SK-N-SH (cell line): ENCODE measurements around the gene CALML6. TPM values are rescaled to one million over a fixed set of nuclear protein-coding genes. Genes with fewer than 3 reads are reported as not detected.

Experiments used
- CTCF ChIA-PET: fragments of 300-600, 350-600 bp; formaldehyde crosslinking; extraction: SDS; loops from one replicate; lab custom pipeline; 2021; lab: Yijun Ruan, JAX
- POLR2A ChIA-PET: fragments of 350-600 bp; sonication (Branson Sonifier 250); formaldehyde crosslinking; extraction: SDS; loops from one replicate; lab custom pipeline; 2020; ENCODE audit warnings: antibody characterized with exemption, inconsistent platforms; lab: Yijun Ruan, JAX
- DNase-seq: peaks from one replicate; pipeline ENCODE4 v3.0.0; 2012
- H2AFZ ChIP-seq: fragments of 200-600 bp; sonication (generic); 2 replicates; pipeline ENCODE4 v1.8.1; 2016; ENCODE audit warnings: antibody characterized with exemption, mild to moderate bottlenecking, low read depth
- H3F3A ChIP-seq: fragments of 200-600 bp; sonication (generic); replicated peaks from 2 replicates; pipeline ENCODE3; 2016; ENCODE audit warnings: antibody characterized with exemption, mild to moderate bottlenecking; ENCODE audit not compliant: insufficient read depth
- H3K27ac ChIP-seq, 2 experiments: fragments of 200-500 bp in 1 of 2; fragments of 200-600 bp in 1 of 2; sonication (Bioruptor generic) in 1 of 2; sonication (generic), shearing (Covaris generic) in 1 of 2; 2 replicates each; pipeline versions ENCODE4 v1.5.1 to v1.6.1; 2014 to 2016; ENCODE audit warnings: low read depth in 2 of 2, inconsistent platforms in 1 of 2, low read length in 1 of 2, mild to moderate bottlenecking in 1 of 2, mixed read lengths in 1 of 2
- H3K27me3 ChIP-seq: fragments of 200-600 bp; sonication (generic), shearing (Covaris generic); 2 replicates; pipeline ENCODE4 v1.6.1; 2016; ENCODE audit warnings: mixed run types; ENCODE audit not compliant: insufficient read depth
- H3K36me3 ChIP-seq, 2 experiments: fragments of 200-500 bp in 1 of 2; fragments of 200-600 bp in 1 of 2; sonication (Bioruptor generic) in 1 of 2; sonication (generic) in 1 of 2; replicated peaks in 1 of 2; 2 replicates each; pipeline versions ENCODE3 to v1.5.1; 2014 to 2016; ENCODE audit warnings: low read length in 1 of 2, mild to moderate bottlenecking in 1 of 2; ENCODE audit not compliant: insufficient read depth in 2 of 2, control insufficient read depth in 1 of 2
- H3K4me1 ChIP-seq, 2 experiments: fragments of 200-500 bp in 1 of 2; fragments of 200-600 bp in 1 of 2; sonication (Bioruptor generic) in 1 of 2; sonication (generic), shearing (Covaris generic) in 1 of 2; 2 replicates each; pipeline versions ENCODE4 v1.5.1 to v1.6.1; 2014 to 2016; ENCODE audit warnings: low read depth in 1 of 2, low read length in 1 of 2, mixed run types in 1 of 2; ENCODE audit not compliant: insufficient read depth in 2 of 2, control insufficient read depth in 1 of 2
- H3K4me2 ChIP-seq: fragments of 200-600 bp; sonication (generic), shearing (Covaris generic); 2 replicates; pipeline ENCODE4 v1.6.1; 2017; ENCODE audit warnings: mixed run types
- H3K4me3 ChIP-seq, 2 experiments: fragments of 200-500 bp in 1 of 2; fragments of 200-600 bp in 1 of 2; sonication (Bioruptor generic) in 1 of 2; sonication (generic), shearing (Covaris generic) in 1 of 2; 2 replicates each; pipeline versions ENCODE4 v1.5.1 to v1.8.1; 2014 to 2016; ENCODE audit warnings: low read depth in 2 of 2, inconsistent platforms in 1 of 2, low read length in 1 of 2, mild to moderate bottlenecking in 1 of 2, mixed read lengths in 1 of 2, moderate library complexity in 1 of 2
- H3K79me2 ChIP-seq: fragments of 200-600 bp; sonication (generic); 2 replicates; pipeline ENCODE4 v1.8.1; 2017; ENCODE audit warnings: mild to moderate bottlenecking; ENCODE audit not compliant: insufficient read depth
- H3K9ac ChIP-seq: fragments of 200-600 bp; sonication (generic); 2 replicates; pipeline ENCODE4 v1.6.1; 2017; ENCODE audit warnings: mixed run types
- H3K9me2 ChIP-seq: fragments of 200-600 bp; sonication (generic); 2 replicates; pipeline ENCODE4 v1.6.1; 2017; ENCODE audit warnings: mixed run types
- H3K9me3 ChIP-seq: fragments of 200-600 bp; sonication (generic); 2 replicates; pipeline ENCODE4 v1.6.1; 2017; ENCODE audit warnings: mixed run types, mild to moderate bottlenecking, moderate library complexity
- H4K20me1 ChIP-seq: fragments of 200-600 bp; sonication (generic); 2 replicates; pipeline ENCODE4 v1.6.1; 2017; ENCODE audit warnings: mild to moderate bottlenecking, mixed run types; ENCODE audit not compliant: insufficient read depth
- CHD2 ChIP-seq: fragments of 150-350 bp; IDR thresholded peaks from 2 replicates; pipeline ENCODE4 v1.6.1; 2018; ENCODE audit warnings: low read length; ENCODE audit not compliant: partially characterized antibody
- ELF1 ChIP-seq: IDR thresholded peaks from 2 replicates; pipeline ENCODE4 v1.4.0; 2012
- EP300 ChIP-seq, 2 experiments: IDR thresholded peaks; 2 replicates each; pipeline versions ENCODE4 v1.4.0 to v1.6.1; 2012; ENCODE audit warnings: borderline replicate concordance in 1 of 2, low read depth in 1 of 2, low read length in 1 of 2
- FOXJ3 ChIP-seq: sonication (generic); formaldehyde crosslinking; IDR thresholded peaks from 2 replicates; pipeline ENCODE4 v1.5.1; 2020; ENCODE audit warnings: mild to moderate bottlenecking, missing genetic modification reagents
- FOXM1 ChIP-seq: IDR thresholded peaks from 2 replicates; pipeline ENCODE4 v1.4.0; 2012; ENCODE audit warnings: low read depth, mild to moderate bottlenecking
- GABPA ChIP-seq: IDR thresholded peaks from 2 replicates; pipeline ENCODE4 v1.4.0; 2012; ENCODE audit warnings: low read depth, mild to moderate bottlenecking
- JUND ChIP-seq: IDR thresholded peaks from 2 replicates; pipeline ENCODE4 v1.4.0; 2012
- MXI1 ChIP-seq: IDR thresholded peaks from 2 replicates; pipeline ENCODE4 v1.6.1; 2012; ENCODE audit warnings: mild to moderate bottlenecking, low read depth, low read length, improper control_type of control experiment
- POLR2AphosphoS5 ChIP-seq: IDR thresholded peaks from 2 replicates; pipeline ENCODE4 v1.6.1; 2012; ENCODE audit warnings: low read depth, low read length
- RCOR1 ChIP-seq: fragments of 150-350 bp; IDR thresholded peaks from 2 replicates; pipeline ENCODE4 v1.6.1; 2017; ENCODE audit warnings: antibody characterized with exemption, low read length
- TAF1 ChIP-seq: IDR thresholded peaks from 2 replicates; pipeline ENCODE4 v1.6.1; 2012; ENCODE audit warnings: low read depth, mild to moderate bottlenecking, low read length, moderate library complexity, borderline replicate concordance
- TEAD4 ChIP-seq: IDR thresholded peaks from 2 replicates; pipeline ENCODE4 v1.4.0; 2012; ENCODE audit warnings: mild to moderate bottlenecking, borderline replicate concordance; ENCODE audit not compliant: insufficient read depth
- YY1 ChIP-seq: IDR thresholded peaks from 2 replicates; pipeline ENCODE4 v1.4.0; 2012; ENCODE audit warnings: low read depth, mild to moderate bottlenecking
- WGBS: methylation state at CpG from one replicate; pipeline ENCODE4 v1.1.6; 2017; ENCODE audit warnings: low lambda C conversion rate; 5-methylcytosine and 5-hydroxymethylcytosine counted together
- polyA plus RNA-seq, 3 experiments: library from polyadenylated mRNA; depleted of rRNA; stranded (reverse); fragments of >200 nt; gene quantifications; 2 replicates each; pipeline ENCODE4 v1.2.3, GENCODE V29; 2012

Gene CALML6
- polyA plus RNA-seq, 1 of the 3 experiments (the other 2 are of a cell fraction): 0.87 TPM

- CTCF ChIA-PET: interaction anchor here (1.3 to 1.6 kb wide), 3 partner anchors 9 to 31 kb away, joined by 3 to 4 read pairs (median 3); no protein-coding TSS in a partner anchor
- H4K20me1 ChIP-seq: peaks cover 100% of the 10 kb centered on the region
- no peak overlapping the region for H3K9ac ChIP-seq
- H3K27ac ChIP-seq: no peak overlapping the region
- H3K27me3 ChIP-seq: no peaks in the 10 kb centered on the region
- no peak overlapping the region for H3K4me2 ChIP-seq
- H3K79me2 ChIP-seq: peaks cover 100% of the 10 kb centered on the region
- H3K4me3 ChIP-seq: no peak overlapping the region
- WGBS: 100% methylated on average over 1 of the region's 1 CpG
- H3F3A ChIP-seq: peaks cover 3% of the 10 kb centered on the region
- peaks cover 0 to 19% of the 10 kb centered on the region in 2 experiments; a peak in 1 of 4 replicates for H3K4me1 ChIP-seq
- no peak for DNase-seq
- POLR2A ChIA-PET: no interaction called here
- H2AFZ ChIP-seq: no peak overlapping the region
- peaks cover 12 to 37% of the 10 kb centered on the region in 2 experiments for H3K36me3 ChIP-seq
- H3K9me3 ChIP-seq: no peaks in the 10 kb centered on the region
- H3K9me2 ChIP-seq: no peaks in the 10 kb centered on the region
- TF ChIP-seq EP300 (IDR thresholded peaks at IDR 0.05; ENCODE audit: borderline replicate concordance in 1 of 2, low read depth in 1 of 2, low read length in 1 of 2) (no peak), TAF1 (no peak), GABPA (no peak), FOXJ3 (no peak), TEAD4 (no peak), ELF1 (no peak), JUND (no peak)
- TF ChIP-seq, all 33 proteins: peak for 0
Measured at GRCh38 chr1:1875932-1876331, 39.1 kb upstream of the CALML6 start.

GRCh38 chr1:1876335-1876930 is 38.6 kb upstream of the CALML6 start:
- Histone ChIP-seq H4K20me1 (peaks cover 100% of the 10 kb centered on the region), H3K36me3 (peaks cover 12 to 37% of the 10 kb centered on the region in 2 experiments), H3F3A (peaks cover 3% of the 10 kb centered on the region), H3K9me3 (no peaks in the 10 kb centered on the region), H2AFZ (no peak overlapping the region), H3K27me3 (no peaks in the 10 kb centered on the region), H3K4me2 (no peak overlapping the region), H3K27ac (no peak overlapping the region), H3K4me1 (peaks cover 0 to 23% of the 10 kb centered on the region in 2 experiments; a peak in 1 of 4 replicates), H3K79me2 (peaks cover 100% of the 10 kb centered on the region), H3K9me2 (no peaks in the 10 kb centered on the region), H3K4me3 (no peak overlapping the region), H3K9ac (no peak overlapping the region)
- TF ChIP-seq TEAD4: no peak
- TF ChIP-seq RCOR1: no peak
- no peak for TF ChIP-seq POLR2AphosphoS5
- no peak for TF ChIP-seq FOXM1
- no peak for TF ChIP-seq MXI1
- no peak for TF ChIP-seq ELF1
- no peak for TF ChIP-seq CHD2
- no peak for TF ChIP-seq YY1
- ChIA-PET CTCF (interaction anchor here (1.3 to 1.6 kb wide), 3 partner anchors 9 to 31 kb away, joined by 3 to 4 read pairs (median 3); no protein-coding TSS in a partner anchor), POLR2A (no interaction called here)
- WGBS: 90% methylated on average over 11 of the region's 11 CpGs
- no peak for DNase-seq
